22Rv1 (cell line): ENCODE measurements around the gene PTX4.

Source experiments
- ZFX ChIP-seq: fragments of 450-650 bp; IDR thresholded peaks from 2 replicates; pipeline ENCODE4 v1.6.1; 2017; ENCODE audit warnings: antibody characterized with exemption, borderline replicate concordance
- TF ChIP-seq, protein P1 (sequence below): fragments of 450-650 bp; IDR thresholded peaks from 2 replicates; pipeline ENCODE4 v1.5.1; 2017; ENCODE audit warnings: mild to moderate bottlenecking

DNA sequence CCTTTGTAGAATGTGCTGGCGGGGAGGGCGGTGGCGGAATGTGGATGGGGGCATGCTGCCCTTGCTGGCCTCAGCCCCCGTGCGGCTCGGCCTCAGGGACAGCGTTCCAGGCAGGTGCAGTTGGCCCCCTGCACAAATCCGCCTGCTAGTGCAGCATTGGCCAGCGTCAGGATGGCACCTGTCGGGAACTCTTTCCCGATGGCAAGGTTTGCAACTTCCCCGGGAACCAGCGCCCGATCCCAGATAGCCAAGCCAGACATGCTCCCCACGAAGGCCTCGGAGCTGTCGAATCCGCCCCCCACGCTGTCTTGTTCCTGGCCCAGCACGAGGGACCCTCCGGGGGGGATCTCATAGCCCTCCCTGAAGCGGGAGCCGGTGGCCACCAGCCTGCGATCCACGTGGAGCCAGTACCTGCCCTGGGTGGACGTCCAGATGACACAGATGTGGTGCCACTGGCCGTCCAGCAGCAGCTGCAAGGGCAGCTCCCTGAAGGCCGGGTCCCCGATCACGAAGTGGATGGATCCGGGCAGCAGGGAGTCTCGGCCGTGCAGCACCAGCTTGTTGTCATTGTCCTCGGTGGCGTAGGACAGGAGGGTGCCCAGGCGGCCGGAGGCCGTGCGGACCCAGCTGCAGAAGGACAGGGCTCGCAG, 2.8 kb downstream of the PTX4 start:
- TF ChIP-seq, protein P1, sequence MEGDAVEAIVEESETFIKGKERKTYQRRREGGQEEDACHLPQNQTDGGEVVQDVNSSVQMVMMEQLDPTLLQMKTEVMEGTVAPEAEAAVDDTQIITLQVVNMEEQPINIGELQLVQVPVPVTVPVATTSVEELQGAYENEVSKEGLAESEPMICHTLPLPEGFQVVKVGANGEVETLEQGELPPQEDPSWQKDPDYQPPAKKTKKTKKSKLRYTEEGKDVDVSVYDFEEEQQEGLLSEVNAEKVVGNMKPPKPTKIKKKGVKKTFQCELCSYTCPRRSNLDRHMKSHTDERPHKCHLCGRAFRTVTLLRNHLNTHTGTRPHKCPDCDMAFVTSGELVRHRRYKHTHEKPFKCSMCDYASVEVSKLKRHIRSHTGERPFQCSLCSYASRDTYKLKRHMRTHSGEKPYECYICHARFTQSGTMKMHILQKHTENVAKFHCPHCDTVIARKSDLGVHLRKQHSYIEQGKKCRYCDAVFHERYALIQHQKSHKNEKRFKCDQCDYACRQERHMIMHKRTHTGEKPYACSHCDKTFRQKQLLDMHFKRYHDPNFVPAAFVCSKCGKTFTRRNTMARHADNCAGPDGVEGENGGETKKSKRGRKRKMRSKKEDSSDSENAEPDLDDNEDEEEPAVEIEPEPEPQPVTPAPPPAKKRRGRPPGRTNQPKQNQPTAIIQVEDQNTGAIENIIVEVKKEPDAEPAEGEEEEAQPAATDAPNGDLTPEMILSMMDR = no peak
- no peak for TF ChIP-seq ZFX
